WERI-Rb-1 (cell line): Measurements from ENCODE around the gene IPO4.

Source experiments
- DNase-seq: peaks from one replicate; pipeline ENCODE4 v3.0.0-alpha.2; 2020
- H3K27ac ChIP-seq: fragments of 250-450 bp; sonication (Bioruptor Pico); 2 replicates; pipeline ENCODE4 v1.5.1; 2020; ENCODE audit warnings: mild to moderate bottlenecking, moderate library complexity
- H3K27me3 ChIP-seq: fragments of 250-450 bp; sonication (Bioruptor Pico); 2 replicates; pipeline ENCODE4 v1.5.1; 2021; ENCODE audit warnings: mild to moderate bottlenecking, low read depth, moderate library complexity; ENCODE audit not compliant: insufficient read depth, severe bottlenecking
- H3K36me3 ChIP-seq: fragments of 250-450 bp; sonication (Bioruptor Pico); 2 replicates; pipeline ENCODE4 v1.5.1; 2020; ENCODE audit warnings: mild to moderate bottlenecking, moderate library complexity
- H3K4me3 ChIP-seq: 2 replicates; pipeline ENCODE4 v1.5.1; 2011; ENCODE audit warnings: low read depth, mild to moderate bottlenecking, control low read depth, low read length
- H3K9me3 ChIP-seq: fragments of 250-450 bp; sonication (Bioruptor Pico); 2 replicates; pipeline ENCODE4 v1.5.1; 2021; ENCODE audit warnings: mild to moderate bottlenecking, moderate library complexity; ENCODE audit not compliant: severe bottlenecking
- TF ChIP-seq, protein P1 (sequence below): IDR thresholded peaks from 2 replicates; pipeline ENCODE4 v1.5.1; 2011; ENCODE audit warnings: low read depth, mild to moderate bottlenecking, control low read depth, inconsistent platforms, low read length

IPO4 gene

DNA sequence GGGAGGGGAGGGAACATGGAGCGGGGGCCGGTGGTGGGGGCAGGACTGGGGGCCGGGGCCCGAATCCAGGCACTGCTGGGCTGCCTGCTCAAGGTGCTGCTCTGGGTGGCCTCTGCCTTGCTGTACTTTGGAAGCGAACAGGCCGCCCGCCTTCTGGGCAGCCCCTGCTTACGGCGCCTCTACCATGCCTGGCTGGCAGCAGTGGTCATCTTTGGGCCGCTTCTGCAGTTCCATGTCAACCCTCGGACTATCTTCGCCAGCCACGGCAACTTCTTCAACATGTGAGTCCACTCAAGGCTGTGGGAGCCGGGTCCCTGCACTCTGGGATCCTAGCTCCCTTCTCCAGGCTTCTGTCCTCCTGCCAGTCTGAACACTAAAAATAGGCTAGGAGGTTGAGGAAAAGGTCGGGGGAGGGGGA lies 57.1 kb downstream of the IPO4 start:
- no peak overlapping the region for H3K27ac ChIP-seq
- no peak for DNase-seq
- no peak overlapping the region for H3K4me3 ChIP-seq
- no peaks in the 10 kb centered on the region for H3K9me3 ChIP-seq
- TF ChIP-seq, protein P1, sequence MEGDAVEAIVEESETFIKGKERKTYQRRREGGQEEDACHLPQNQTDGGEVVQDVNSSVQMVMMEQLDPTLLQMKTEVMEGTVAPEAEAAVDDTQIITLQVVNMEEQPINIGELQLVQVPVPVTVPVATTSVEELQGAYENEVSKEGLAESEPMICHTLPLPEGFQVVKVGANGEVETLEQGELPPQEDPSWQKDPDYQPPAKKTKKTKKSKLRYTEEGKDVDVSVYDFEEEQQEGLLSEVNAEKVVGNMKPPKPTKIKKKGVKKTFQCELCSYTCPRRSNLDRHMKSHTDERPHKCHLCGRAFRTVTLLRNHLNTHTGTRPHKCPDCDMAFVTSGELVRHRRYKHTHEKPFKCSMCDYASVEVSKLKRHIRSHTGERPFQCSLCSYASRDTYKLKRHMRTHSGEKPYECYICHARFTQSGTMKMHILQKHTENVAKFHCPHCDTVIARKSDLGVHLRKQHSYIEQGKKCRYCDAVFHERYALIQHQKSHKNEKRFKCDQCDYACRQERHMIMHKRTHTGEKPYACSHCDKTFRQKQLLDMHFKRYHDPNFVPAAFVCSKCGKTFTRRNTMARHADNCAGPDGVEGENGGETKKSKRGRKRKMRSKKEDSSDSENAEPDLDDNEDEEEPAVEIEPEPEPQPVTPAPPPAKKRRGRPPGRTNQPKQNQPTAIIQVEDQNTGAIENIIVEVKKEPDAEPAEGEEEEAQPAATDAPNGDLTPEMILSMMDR = no peak
- no peaks in the 10 kb centered on the region for H3K27me3 ChIP-seq
- no peaks in the 10 kb centered on the region for H3K36me3 ChIP-seq

DNA sequence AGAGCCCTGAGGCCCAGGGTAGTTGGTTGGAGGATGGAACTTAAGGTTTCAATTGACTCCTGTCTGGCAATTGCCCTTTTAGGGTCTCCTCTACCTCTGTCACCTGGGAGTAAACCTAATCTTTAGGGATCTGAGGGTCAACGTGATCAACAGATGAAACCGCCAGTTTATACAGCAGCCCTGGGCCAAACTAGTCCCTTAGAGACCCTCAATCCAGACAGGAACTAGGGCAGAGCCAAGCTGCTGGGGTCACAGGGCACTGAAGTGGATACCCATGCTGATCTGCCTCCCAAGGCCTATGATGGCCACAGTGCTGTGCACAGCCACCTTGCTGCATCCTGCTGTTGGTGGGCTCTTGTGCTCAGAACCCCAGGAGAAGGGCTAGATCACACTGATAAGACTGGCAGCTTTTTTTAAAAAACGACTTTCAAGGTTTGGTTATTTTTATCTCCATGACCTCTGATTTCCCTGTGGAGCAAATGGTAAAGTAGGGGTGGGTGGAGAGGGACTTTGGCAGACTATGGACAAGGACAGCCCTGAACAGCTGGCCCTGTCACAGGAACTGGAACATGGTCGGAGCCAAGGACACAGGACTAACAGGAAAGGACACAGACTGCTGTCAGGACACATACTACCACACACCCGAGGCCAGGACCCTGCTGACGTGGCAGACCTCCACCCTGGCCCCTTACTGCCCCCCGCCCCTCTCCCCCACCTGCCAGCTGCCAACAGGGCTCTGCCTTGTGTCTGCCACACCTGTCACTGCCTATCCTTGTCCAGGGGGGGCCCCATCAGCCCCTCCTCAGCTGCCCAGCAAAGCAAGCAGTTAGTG lies 57.7 kb downstream of the IPO4 start:
- Histone ChIP-seq H3K9me3 (no peaks in the 10 kb centered on the region), H3K27me3 (no peaks in the 10 kb centered on the region), H3K27ac (no peak overlapping the region), H3K4me3 (no peak overlapping the region), H3K36me3 (no peaks in the 10 kb centered on the region)
- DNase-seq = no peak
- TF ChIP-seq, protein P1 = no peak

DNA sequence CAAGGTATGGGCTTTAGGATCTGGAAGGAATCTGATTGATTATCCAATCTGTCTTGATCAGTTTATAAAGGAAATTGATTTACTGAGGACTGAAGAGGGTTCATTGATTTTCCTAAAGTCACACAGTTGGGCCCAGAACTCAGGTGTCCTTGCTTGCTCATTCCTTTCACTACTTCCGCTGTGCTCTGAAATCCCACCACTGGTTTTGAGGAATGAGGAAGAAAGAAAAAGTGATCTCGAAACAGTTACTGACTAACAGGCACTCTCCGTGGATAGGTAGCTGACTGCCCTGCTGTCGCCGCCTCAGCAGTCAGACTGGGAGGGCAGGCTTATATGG lies 58.3 kb downstream of the IPO4 start, which contains the start of gene FITM1:
Gene FITM1, plus strand, starts transcription at position 280 of the 337 bp plus-strand sequence. CDS start 905 bp downstream, outside the sequence.
- no peaks in the 10 kb centered on the region for H3K27me3 ChIP-seq
- DNase-seq = no peak
- H3K36me3 ChIP-seq = no peaks in the 10 kb centered on the region
- no peak within 1 kb of the TSS for H3K4me3 ChIP-seq
- H3K9me3 ChIP-seq = no peaks in the 10 kb centered on the region
- no peak within 1 kb of the TSS for H3K27ac ChIP-seq
- TF ChIP-seq, protein P1 = no peak
